Skeletal muscle tissue (tissue), 4 donors: Measurements from ENCODE around the gene EMILIN3. TPM values are rescaled to one million over a fixed set of nuclear protein-coding genes. Genes with fewer than 3 reads are reported as not detected.

Experiments
- H3K27ac ChIP-seq: one replicate; pipeline ENCODE4 v1.7.0; 2013; ENCODE audit warnings: mild to moderate bottlenecking, low read depth, low read length, inconsistent platforms
- H3K27me3 ChIP-seq, 3 donors: one replicate each; pipeline ENCODE4 v1.7.0; 2013; ENCODE audit warnings: low read length in 3 of 3; ENCODE audit not compliant: control insufficient read depth in 3 of 3, insufficient read depth in 3 of 3
- H3K36me3 ChIP-seq, 3 donors: one replicate each; pipeline ENCODE4 v1.7.0; 2013; ENCODE audit warnings: low read length in 3 of 3; ENCODE audit not compliant: control insufficient read depth in 3 of 3, insufficient read depth in 3 of 3
- H3K4me1 ChIP-seq, 3 donors: one replicate each; pipeline ENCODE4 v1.7.0; 2013; ENCODE audit warnings: low read length in 3 of 3, mild to moderate bottlenecking in 3 of 3; ENCODE audit not compliant: control insufficient read depth in 3 of 3, insufficient read depth in 3 of 3
- H3K4me3 ChIP-seq, 3 donors: one replicate each; pipeline ENCODE4 v1.7.0; 2013; ENCODE audit warnings: low read length in 3 of 3
- H3K9ac ChIP-seq, 3 donors: one replicate each; pipeline ENCODE4 v1.7.0; 2013; ENCODE audit warnings: low read length in 3 of 3, mild to moderate bottlenecking in 3 of 3, moderate library complexity in 2 of 3, low read depth in 1 of 3
- H3K9me3 ChIP-seq, 3 donors: one replicate each; pipeline ENCODE4 v1.7.0; 2013; ENCODE audit warnings: low read length in 3 of 3; ENCODE audit not compliant: control insufficient read depth in 3 of 3
- total RNA-seq: library from RNA; depleted of rRNA; stranded (reverse); fragments of >200 nt; gene quantifications from one replicate; pipeline ENCODE4 v1.2.3, GENCODE V29; 2014
- donor health status: Osteomylitis.

EMILIN3 gene
- total RNA-seq, 1 donor from 2014 or later: 23.5 TPM

DNA sequence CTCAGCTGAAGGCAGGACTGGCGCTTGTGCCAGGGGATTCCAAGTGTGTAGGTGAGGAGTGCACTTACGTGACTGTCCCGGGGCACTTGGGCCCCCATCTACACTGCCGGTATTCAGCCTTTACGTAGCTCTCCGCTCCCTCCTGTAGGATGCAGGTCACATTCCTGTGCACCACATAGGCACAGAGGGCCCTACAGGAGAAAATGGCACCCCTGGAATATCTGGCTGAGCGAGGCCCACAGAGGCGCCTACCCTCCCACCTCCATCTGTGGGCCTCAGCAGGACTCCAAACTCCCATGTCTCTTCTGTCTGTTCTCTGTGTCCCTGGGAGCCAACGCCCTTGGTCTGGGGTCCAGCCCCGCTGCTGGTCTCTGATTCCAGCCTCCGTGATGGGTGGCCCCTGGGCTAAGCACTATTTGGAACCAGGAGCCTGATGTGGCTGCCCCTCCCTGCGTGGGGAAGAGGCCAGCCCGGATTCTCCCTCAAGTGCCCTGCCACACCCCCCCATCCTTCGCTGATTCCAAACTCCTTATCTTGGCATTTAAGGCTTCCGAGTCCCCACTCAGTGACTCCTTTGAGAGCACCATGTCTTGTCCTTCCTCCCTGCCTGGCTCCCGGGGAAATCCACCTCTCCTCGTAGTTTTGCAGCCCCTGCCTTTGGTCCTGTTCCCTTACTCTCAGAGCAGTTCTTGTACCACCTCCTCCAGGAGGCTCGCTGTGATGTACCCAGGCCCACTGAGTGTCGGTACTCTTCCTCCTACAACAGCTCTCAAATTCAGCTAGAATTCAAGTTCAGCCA lies 1.5 kb downstream of the EMILIN3 start:
- Histone ChIP-seq H3K27me3 (peaks cover 33 to 46% (median 44%) of the 10 kb centered on the region in 3 donors), H3K4me3 (no peak overlapping the region), H3K9ac (no peak overlapping the region), H3K36me3 (no peaks in the 10 kb centered on the region), H3K4me1 (peaks cover 18 to 25% (median 23%) of the 10 kb centered on the region in 3 donors), H3K27ac (no peak overlapping the region), H3K9me3 (no peaks in the 10 kb centered on the region)

GRCh38 chr20:41364236-41364855 lies 2.3 kb downstream of the EMILIN3 start:
- no peaks in the 10 kb centered on the region for H3K36me3 ChIP-seq
- H3K4me1 ChIP-seq: peaks cover 18 to 25% (median 23%) of the 10 kb centered on the region in 3 donors
- no peak overlapping the region for H3K27ac ChIP-seq
- no peaks in the 10 kb centered on the region for H3K9me3 ChIP-seq
- H3K27me3 ChIP-seq: peaks cover 33 to 46% (median 44%) of the 10 kb centered on the region in 3 donors
- no peak overlapping the region for H3K9ac ChIP-seq
- H3K4me3 ChIP-seq: no peak overlapping the region

DNA sequence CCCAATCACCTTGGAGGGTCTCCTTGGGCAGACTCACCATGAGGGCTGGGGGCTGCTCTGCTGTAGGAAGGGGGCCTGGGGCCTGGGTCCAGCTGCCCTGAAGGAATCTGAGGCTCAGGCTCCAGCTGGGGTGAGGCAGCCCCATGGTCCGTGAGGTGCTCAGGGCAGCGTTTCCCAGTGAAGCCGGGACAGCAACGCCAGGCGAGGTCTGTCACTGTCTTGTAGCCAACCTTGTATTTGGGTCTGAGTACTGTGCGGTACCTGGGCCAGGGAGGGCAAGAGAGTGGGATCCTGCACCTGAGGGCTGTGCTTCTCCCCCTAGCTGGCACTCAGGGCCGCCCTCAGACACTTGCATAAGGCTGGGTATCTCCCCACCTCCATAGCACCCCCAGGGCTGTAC lies 3.0 kb downstream of the EMILIN3 start:
- Histone ChIP-seq H3K9me3 (no peaks in the 10 kb centered on the region), H3K27ac (no peak overlapping the region), H3K4me1 (peaks cover 18 to 25% (median 23%) of the 10 kb centered on the region in 3 donors), H3K27me3 (peaks cover 33 to 46% (median 39%) of the 10 kb centered on the region in 3 donors), H3K4me3 (no peak overlapping the region), H3K36me3 (no peaks in the 10 kb centered on the region), H3K9ac (no peak overlapping the region)

DNA sequence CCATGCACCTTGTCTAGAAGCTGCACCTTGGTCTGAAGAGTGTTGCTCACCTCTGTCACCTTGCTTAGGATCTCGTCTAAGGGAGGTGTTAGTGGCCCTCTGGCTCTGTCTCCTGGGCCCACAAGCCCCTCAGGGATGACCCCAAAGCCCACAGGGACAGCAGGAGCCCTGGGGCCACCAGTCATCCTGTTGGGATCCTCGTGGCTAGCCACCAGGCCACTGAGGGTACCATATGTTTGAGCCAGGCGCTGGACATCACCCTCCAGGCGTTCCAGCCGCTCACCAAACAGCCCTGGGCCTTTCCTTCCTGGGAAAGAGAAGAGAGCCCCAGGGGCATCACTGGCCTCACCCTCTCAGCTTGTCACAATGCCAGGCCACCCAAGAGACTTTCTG lies 3.9 kb downstream of the EMILIN3 start:
- Histone ChIP-seq H3K9me3 (no peaks in the 10 kb centered on the region), H3K4me1 (peaks cover 18 to 28% (median 23%) of the 10 kb centered on the region in 3 donors), H3K4me3 (no peak overlapping the region), H3K27ac (no peak overlapping the region), H3K36me3 (no peaks in the 10 kb centered on the region), H3K27me3 (peaks cover 28 to 43% (median 36%) of the 10 kb centered on the region in 3 donors), H3K9ac (no peak overlapping the region)

DNA sequence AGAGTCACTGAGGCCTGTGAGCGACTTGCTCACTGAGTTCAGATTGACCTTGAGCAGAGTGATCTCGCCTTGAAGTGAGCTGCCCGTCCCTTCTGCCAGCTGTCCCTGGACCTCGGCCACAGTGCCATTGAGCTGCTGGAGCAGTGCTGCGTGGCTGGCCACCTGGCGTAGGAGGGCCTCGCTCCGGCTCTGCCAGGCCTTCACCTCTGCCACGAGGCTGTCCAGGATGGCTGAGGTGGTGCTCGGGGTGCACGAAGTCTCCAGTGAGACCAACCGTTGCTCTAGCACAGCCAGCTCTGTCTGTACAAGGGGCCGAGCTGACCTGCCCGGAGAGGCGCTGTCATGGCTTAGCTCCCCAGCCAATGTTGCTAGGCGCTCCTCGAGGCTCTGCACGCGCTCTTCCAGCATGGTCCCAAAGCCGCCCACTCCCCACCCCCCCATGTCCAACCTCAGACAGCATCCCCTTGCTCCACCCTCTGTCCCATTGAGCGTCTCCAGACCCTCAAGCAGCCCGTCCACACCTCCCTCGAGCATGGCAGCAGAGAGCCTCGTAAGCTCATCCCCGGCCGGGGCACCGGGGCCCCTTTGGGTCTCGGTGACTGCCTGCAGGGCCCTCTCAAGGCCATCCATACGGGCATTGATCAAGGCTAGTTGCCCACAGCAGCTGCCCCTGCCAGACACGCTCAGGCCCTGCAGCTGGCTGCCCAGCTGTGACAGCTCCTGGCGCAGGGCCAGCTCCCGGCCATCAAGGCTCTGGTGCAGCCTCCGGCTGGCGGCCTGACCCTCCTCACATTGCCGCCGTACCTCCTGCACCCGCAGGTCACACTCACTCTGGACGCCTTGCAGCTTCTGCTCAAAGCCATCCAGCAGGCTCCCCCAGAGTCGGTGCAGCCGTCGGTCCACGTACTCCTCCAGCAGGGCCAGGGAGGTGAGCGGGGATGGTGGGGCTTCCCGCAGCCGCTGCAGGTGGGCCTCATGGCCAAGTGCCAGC lies 4.6 kb downstream of the EMILIN3 start:
- Histone ChIP-seq H3K9ac (no peak overlapping the region), H3K36me3 (no peaks in the 10 kb centered on the region), H3K4me1 (peaks cover 18 to 28% (median 23%) of the 10 kb centered on the region in 3 donors), H3K27me3 (peaks cover 22 to 36% (median 29%) of the 10 kb centered on the region in 3 donors), H3K9me3 (no peaks in the 10 kb centered on the region), H3K27ac (no peak overlapping the region), H3K4me3 (no peak overlapping the region)

DNA sequence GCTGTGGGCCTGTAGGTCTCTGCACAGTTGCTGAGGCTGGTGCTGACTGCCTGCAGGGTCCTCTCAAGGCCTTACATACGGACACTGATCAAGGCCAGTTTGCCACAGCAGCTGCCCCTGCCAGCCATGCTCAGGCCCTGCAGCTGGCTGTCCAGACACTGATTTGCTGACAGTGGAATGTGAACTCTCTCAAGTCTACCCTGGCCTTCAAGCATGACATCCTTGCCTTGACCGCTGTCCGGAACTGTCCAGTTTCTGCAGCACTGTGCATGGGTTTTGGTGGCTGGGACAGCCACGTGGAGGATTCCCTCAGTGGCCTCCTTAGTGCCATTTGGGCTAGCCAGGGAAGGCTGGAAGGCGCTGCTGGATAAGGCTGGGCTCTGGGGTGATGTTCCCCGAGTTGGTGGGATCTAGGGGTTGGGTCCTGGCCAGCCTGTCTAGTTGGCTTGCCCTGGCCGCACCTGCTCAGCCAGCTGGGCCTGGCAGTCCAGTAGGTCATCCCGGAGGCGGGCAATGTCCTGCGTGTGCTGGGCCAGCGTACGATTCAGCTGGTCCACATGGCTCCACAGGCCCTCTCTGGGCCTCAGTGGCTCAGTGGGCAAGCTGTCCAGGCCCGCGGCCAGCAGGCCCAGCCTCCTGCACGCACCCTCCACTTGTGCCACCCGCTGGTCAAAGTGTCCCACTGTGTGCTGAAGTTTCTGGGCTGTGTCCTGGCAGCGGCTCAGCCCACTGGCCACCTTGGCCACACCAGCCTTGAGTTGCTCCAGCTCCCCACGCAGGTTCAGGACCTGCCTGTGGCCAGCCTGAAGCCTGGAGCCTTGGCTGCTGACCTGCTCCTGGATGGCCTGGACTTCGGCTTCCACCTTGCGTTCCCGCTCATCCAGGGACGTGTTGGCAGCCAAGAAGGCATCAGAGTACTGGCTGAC lies 5.5 kb downstream of the EMILIN3 start:
- H3K27ac ChIP-seq: no peak overlapping the region
- no peaks in the 10 kb centered on the region for H3K36me3 ChIP-seq
- H3K9ac ChIP-seq: peak overlapping the region in 1 of 3 donors; percentile 21
- no peaks in the 10 kb centered on the region for H3K9me3 ChIP-seq
- H3K4me1 ChIP-seq: peaks cover 18 to 28% (median 23%) of the 10 kb centered on the region in 3 donors
- peaks cover 19 to 32% (median 23%) of the 10 kb centered on the region in 3 donors for H3K27me3 ChIP-seq
- H3K4me3 ChIP-seq: no peak overlapping the region

- no peak overlapping the region for H3K4me3 ChIP-seq
- H3K4me1 ChIP-seq: peaks cover 15 to 21% (median 17%) of the 10 kb centered on the region in 3 donors
- no peaks in the 10 kb centered on the region for H3K36me3 ChIP-seq
- H3K9ac ChIP-seq: no peak overlapping the region
- no peak overlapping the region for H3K27ac ChIP-seq
- peaks cover 6 to 17% (median 8%) of the 10 kb centered on the region in 3 donors for H3K27me3 ChIP-seq
- no peaks in the 10 kb centered on the region for H3K9me3 ChIP-seq
Observed at GRCh38 chr20:41359541-41360011, 7.0 kb downstream of the EMILIN3 start.

GRCh38 chr20:41358717-41359116 lies 7.9 kb downstream of the EMILIN3 start:
- H3K4me3 ChIP-seq: no peak overlapping the region
- H3K9ac ChIP-seq: no peak overlapping the region
- H3K36me3 ChIP-seq: peaks cover 0 to 2% (median under 1%) of the 10 kb centered on the region in 3 donors
- no peak overlapping the region for H3K27ac ChIP-seq
- peaks cover 15 to 21% (median 17%) of the 10 kb centered on the region in 3 donors for H3K4me1 ChIP-seq
- H3K9me3 ChIP-seq: no peaks in the 10 kb centered on the region
- peaks cover 0 to 8% (median 0%) of the 10 kb centered on the region in 3 donors for H3K27me3 ChIP-seq
